ACC112 (cell line): ENCODE results near the gene FAM25A.
"Not testable (repeated sequence)": the region's sequence is repeated elsewhere in the genome, so short reads cannot be mapped to it uniquely, and the experiment has no call there.

ENCODE experiments used
- H2AFZ ChIP-seq: fragments of 200-600 bp; sonication (generic); one replicate; pipeline ENCODE4 v1.6.0; 2017; ENCODE audit warnings: antibody characterized with exemption, low read length; ENCODE audit not compliant: unreplicated experiment
- H3K27ac ChIP-seq: fragments of 200-600 bp; sonication (generic); 2 replicates; pipeline ENCODE4 v1.5.1; 2014; ENCODE audit warnings: low read depth, mild to moderate bottlenecking, antibody characterized with exemption, low read length, moderate library complexity
- H3K27me3 ChIP-seq: fragments of 200-600 bp; sonication (generic); 2 replicates; pipeline ENCODE4 v1.6.1; 2014; ENCODE audit warnings: mild to moderate bottlenecking, antibody characterized with exemption, low read length, moderate library complexity, mixed read lengths; ENCODE audit not compliant: insufficient read depth
- H3K36me3 ChIP-seq: fragments of 200-600 bp; sonication (generic); 2 replicates; pipeline ENCODE4 v1.6.1; 2016; ENCODE audit warnings: mild to moderate bottlenecking, antibody characterized with exemption, low read length, moderate library complexity, mixed read lengths; ENCODE audit not compliant: insufficient read depth
- H3K4me1 ChIP-seq: fragments of 200-600 bp; sonication (generic); one replicate; pipeline ENCODE4 v1.6.1; 2016; ENCODE audit warnings: low read length, mixed read lengths; ENCODE audit not compliant: insufficient read depth, unreplicated experiment, control insufficient read depth
- H3K4me3 ChIP-seq: fragments of 200-600 bp; sonication (generic); 2 replicates; pipeline ENCODE4 v1.5.1; 2014; ENCODE audit warnings: mild to moderate bottlenecking, low read depth, low read length
- H3K79me2 ChIP-seq: fragments of 200-600 bp; sonication (generic); one replicate; pipeline ENCODE4 v1.6.0; 2016; ENCODE audit warnings: low read length; ENCODE audit not compliant: control insufficient read depth, unreplicated experiment, insufficient read depth

Gene FAM25A

GRCh38 chr10:87020056-87020455, at the start of gene FAM25A:
Gene FAM25A (plus strand): TSS chr10:87020294. CDS start chr10:87020325, 31 bp downstream.
- H3K27me3 ChIP-seq, H3K4me3 ChIP-seq, H3K27ac ChIP-seq, H3K79me2 ChIP-seq, H2AFZ ChIP-seq, H3K4me1 ChIP-seq, H3K36me3 ChIP-seq: not testable (repeated sequence)

DNA sequence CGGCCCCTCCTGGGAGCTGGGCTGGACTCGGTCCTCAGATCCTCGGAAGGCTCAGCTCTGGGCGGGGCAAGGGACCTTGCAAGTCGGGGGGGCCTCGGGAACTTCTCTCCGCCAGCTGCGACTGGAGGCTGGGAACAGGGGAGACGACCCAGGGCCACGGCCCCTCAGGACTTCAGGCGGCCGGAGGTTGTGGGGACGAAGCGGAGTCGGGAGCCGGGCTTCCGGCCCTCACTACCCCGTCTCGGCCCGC, 49.2 kb upstream of the FAM25A start:
- Histone ChIP-seq H3K79me2 (no peaks in the 10 kb centered on the region), H3K4me3 (peak overlapping the region; percentile 86), H3K36me3 (no peaks in the 10 kb centered on the region), H2AFZ (peak overlapping the region; percentile 61), H3K27me3 (no peaks in the 10 kb centered on the region), H3K27ac (peak overlapping the region; percentile 86), H3K4me1 (peaks cover 46% of the 10 kb centered on the region)

- no peaks in the 10 kb centered on the region for H3K36me3 ChIP-seq
- no peaks in the 10 kb centered on the region for H3K27me3 ChIP-seq
- H3K79me2 ChIP-seq: no peaks in the 10 kb centered on the region
- peak overlapping the region; percentile 86 for H3K27ac ChIP-seq
- peak overlapping the region; percentile 49 for H2AFZ ChIP-seq
- peak overlapping the region; percentile 86 for H3K4me3 ChIP-seq
- H3K4me1 ChIP-seq: peaks cover 40% of the 10 kb centered on the region
These were observed 48.7 kb upstream of the FAM25A start for GRCh38 chr10:86971232-86971991.

- Histone ChIP-seq H2AFZ (no peak overlapping the region), H3K4me3 (no peak overlapping the region), H3K79me2 (no peaks in the 10 kb centered on the region), H3K36me3 (no peaks in the 10 kb centered on the region), H3K27me3 (no peaks in the 10 kb centered on the region), H3K4me1 (peaks cover 34% of the 10 kb centered on the region), H3K27ac (no peak overlapping the region)
These were observed 47.3 kb upstream of the FAM25A start for GRCh38 chr10:86972613-86973380.

DNA sequence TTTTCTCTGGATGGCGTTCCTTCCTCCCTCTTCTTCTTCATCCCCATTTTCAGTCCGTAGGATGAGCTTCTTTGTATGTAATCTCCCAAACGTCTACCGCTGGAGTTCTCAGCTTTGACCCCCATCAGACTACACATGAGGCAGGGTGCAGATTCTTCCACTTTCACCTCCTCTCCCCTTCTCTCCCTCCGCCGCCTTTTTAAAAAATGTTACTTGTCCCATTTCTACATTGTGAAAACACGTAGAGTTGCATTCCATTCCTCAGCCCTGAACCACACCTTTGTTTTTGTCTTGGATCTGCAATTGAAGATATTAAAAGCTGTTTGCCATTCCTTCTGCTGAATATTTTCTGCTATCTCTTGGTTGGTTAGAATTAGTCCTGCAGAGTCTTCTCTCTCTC, 45.6 kb upstream of the FAM25A start:
- H3K4me1 ChIP-seq: peaks cover 30% of the 10 kb centered on the region

DNA sequence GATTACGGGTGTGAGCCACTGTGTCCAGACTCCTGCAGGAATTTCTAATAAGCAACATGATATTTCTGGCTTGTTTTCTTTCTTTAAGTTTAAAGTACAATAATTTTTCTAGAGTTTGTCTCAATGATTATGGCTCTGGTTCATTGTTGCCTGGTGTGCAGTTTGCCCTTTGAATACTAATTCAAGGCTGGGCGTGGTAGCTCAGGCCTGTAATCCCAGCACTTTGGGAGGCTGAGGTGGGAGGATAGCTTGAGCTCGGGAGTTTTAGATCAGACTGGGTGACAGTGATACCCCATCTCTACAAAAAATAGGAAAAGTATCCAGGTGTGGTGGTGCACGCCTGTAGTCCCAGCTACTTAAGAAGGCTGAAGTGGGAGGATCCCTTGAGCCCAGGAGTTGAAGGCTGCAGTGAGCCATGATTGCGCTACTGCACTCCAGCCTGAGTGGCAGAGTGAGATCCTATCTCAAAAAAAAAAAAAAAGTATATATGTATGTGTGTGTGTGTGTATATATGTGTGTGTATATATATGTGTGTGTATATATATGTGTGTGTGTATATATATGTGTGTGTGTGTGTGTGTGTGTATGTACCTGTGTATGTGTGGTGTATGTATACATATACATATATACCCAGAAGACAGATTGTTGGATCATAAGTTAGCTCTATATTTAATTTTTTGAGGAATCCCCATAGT, 43.6 kb upstream of the FAM25A start:
- no peak overlapping the region for H3K27ac ChIP-seq
- H2AFZ ChIP-seq: no peak overlapping the region
- H3K4me1 ChIP-seq: peaks cover 29% of the 10 kb centered on the region
- H3K36me3 ChIP-seq: no peaks in the 10 kb centered on the region
- H3K79me2 ChIP-seq: no peaks in the 10 kb centered on the region
- no peak overlapping the region for H3K4me3 ChIP-seq
- no peaks in the 10 kb centered on the region for H3K27me3 ChIP-seq

More for the DNA sequence above, 45.6 kb upstream of the FAM25A start:
- H3K36me3 ChIP-seq: no peaks in the 10 kb centered on the region
- H3K79me2 ChIP-seq: no peaks in the 10 kb centered on the region
- H3K27me3 ChIP-seq: no peaks in the 10 kb centered on the region
- H3K27ac ChIP-seq: no peak overlapping the region
- H3K4me3 ChIP-seq: no peak overlapping the region
- H2AFZ ChIP-seq: no peak overlapping the region

- H3K79me2 ChIP-seq, H3K4me3 ChIP-seq, H3K27me3 ChIP-seq, H3K36me3 ChIP-seq, H2AFZ ChIP-seq: not testable (repeated sequence)
- H3K27ac ChIP-seq: peak overlapping the region; percentile 29; the same call in 1 of the 2 replicates
- H3K4me1 ChIP-seq: peaks cover 20% of the 10 kb centered on the region
These were observed 41.6 kb upstream of the FAM25A start for GRCh38 chr10:86978457-86978856.

DNA sequence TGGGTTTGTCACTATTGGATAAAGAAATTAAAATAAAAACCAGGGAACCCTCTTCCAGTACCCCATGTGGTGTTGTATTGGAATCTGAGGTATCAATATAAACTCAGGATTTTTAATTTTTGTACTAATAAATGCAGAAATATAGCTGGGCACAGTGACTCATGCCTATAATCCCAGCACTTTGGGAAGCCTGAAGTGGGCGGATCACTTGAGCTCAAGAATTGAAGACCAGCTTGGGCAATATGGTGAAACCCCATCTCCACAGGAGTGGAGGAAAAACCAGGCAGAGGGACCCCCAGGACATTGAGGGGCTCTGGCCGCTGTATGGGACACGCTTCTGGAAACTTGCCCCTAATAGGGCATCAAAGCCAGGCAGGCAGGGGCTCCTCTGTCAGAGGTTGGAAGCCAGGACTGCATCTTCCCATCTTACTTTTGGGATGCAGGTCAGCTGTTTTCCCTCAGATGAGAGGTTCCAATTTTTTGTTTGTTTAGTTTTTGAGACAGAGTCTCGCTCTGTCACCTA, 40.7 kb upstream of the FAM25A start:
- Histone ChIP-seq H3K27me3 (no peaks in the 10 kb centered on the region), H3K79me2 (no peaks in the 10 kb centered on the region), H3K4me1 (peaks cover 20% of the 10 kb centered on the region), H3K4me3 (no peak overlapping the region), H3K36me3 (no peaks in the 10 kb centered on the region), H3K27ac (peak overlapping the region; percentile 62; the same call in 1 of the 2 replicates), H2AFZ (no peak overlapping the region)

- Histone ChIP-seq H3K79me2 (no peaks in the 10 kb centered on the region), H2AFZ (no peak overlapping the region), H3K27me3 (no peaks in the 10 kb centered on the region), H3K4me1 (peaks cover 20% of the 10 kb centered on the region), H3K36me3 (no peaks in the 10 kb centered on the region), H3K4me3 (no peak overlapping the region), H3K27ac (peak overlapping the region; percentile 62; the same call in 1 of the 2 replicates)
These were observed 40.1 kb upstream of the FAM25A start for GRCh38 chr10:86979977-86980448.

GRCh38 chr10:86981020-86981419, 39.1 kb upstream of the FAM25A start:
- not testable (repeated sequence) for H3K36me3 ChIP-seq, H3K27ac ChIP-seq, H2AFZ ChIP-seq

More at GRCh38 chr10:86981020-86981419, 39.1 kb upstream of the FAM25A start:
- H3K79me2 ChIP-seq, H3K4me3 ChIP-seq, H3K27me3 ChIP-seq: not testable (repeated sequence)
- peaks cover 20% of the 10 kb centered on the region for H3K4me1 ChIP-seq
